H1 (cell line): Measurements from ENCODE around the gene EHBP1. TPM values are rescaled to one million over a fixed set of nuclear protein-coding genes. Genes with fewer than 3 reads are reported as not detected.

Experiments used
- CTCF ChIA-PET: fragments of 300-600 bp; sonication (Branson Sonifier 250); formaldehyde crosslinking; loops from one replicate; lab custom pipeline; 2021; ENCODE audit not compliant: partially characterized antibody; lab: Charles Lee
- POLR2A ChIA-PET: fragments of 300-600 bp; sonication (Branson Sonifier 250); formaldehyde crosslinking; loops from one replicate; lab custom pipeline; 2021; ENCODE audit warnings: inconsistent platforms; ENCODE audit not compliant: partially characterized antibody; lab: Charles Lee
- DNase-seq, 2 experiments: peaks; one replicate each; pipeline versions ENCODE4 v3.0.0 to v3.0.0-alpha.2; 2010 to 2022; ENCODE audit warnings: low spot score in 2 of 2, low read depth in 1 of 2, mixed read lengths in 1 of 2
- FAIRE-seq: peaks from 2 replicates; lab custom pipeline; 2011; peaks lifted over from hg19 to GRCh38; lab: Jason Lieb, UNC
- H2AFZ ChIP-seq: 2 replicates; pipeline ENCODE4 v1.8.1; 2012; ENCODE audit warnings: low read length, inconsistent platforms
- H2AK5ac ChIP-seq: 2 replicates; pipeline ENCODE4 v1.6.1; 2013; ENCODE audit warnings: low read depth, low read length
- H2BK120ac ChIP-seq: replicated peaks from 2 replicates; pipeline ENCODE3; 2013; ENCODE audit warnings: low read depth, low read length, inconsistent platforms
- H2BK12ac ChIP-seq: 2 replicates; pipeline ENCODE4 v1.6.1; 2013; ENCODE audit warnings: low read depth, low read length
- H2BK15ac ChIP-seq: 2 replicates; pipeline ENCODE4 v1.6.1; 2013; ENCODE audit warnings: low read length
- H2BK20ac ChIP-seq: 2 replicates; pipeline ENCODE4 v1.6.1; 2013; ENCODE audit warnings: low read length
- H2BK5ac ChIP-seq: 2 replicates; pipeline ENCODE4 v1.6.1; 2013; ENCODE audit warnings: low read depth, low read length
- H3K14ac ChIP-seq: 2 replicates; pipeline ENCODE4 v1.6.1; 2013; ENCODE audit warnings: inconsistent platforms; ENCODE audit not compliant: insufficient read length
- H3K18ac ChIP-seq: 2 replicates; pipeline ENCODE4 v1.6.1; 2013; ENCODE audit warnings: low read length; ENCODE audit errors: extremely low read depth
- H3K23ac ChIP-seq: 2 replicates; pipeline ENCODE4 v1.6.1; 2013; ENCODE audit warnings: inconsistent platforms; ENCODE audit not compliant: insufficient read length
- H3K23me2 ChIP-seq: 2 replicates; pipeline ENCODE4 v1.6.1; 2013; ENCODE audit warnings: low read depth, low read length
- H3K27ac ChIP-seq: 2 replicates; pipeline ENCODE4 v1.6.1; 2011; ENCODE audit warnings: low read depth, low read length, inconsistent platforms
- H3K27me3 ChIP-seq, 4 experiments: replicated peaks in 1 of 4; 1 replicate in 1 of 4; 2 replicates in 3 of 4; pipeline versions ENCODE4 v1.6.1 to v1.8.1; 2011 to 2013; ENCODE audit warnings: low read length in 3 of 4, mild to moderate bottlenecking in 3 of 4, inconsistent platforms in 2 of 4, mixed read lengths in 2 of 4, moderate library complexity in 1 of 4; ENCODE audit not compliant: control insufficient read depth in 3 of 4, insufficient read depth in 3 of 4; ENCODE audit errors: extremely low read depth in 1 of 4
- H3K36me3 ChIP-seq, 4 experiments: 2 replicates each; pipeline versions ENCODE4 v1.6.1 to v1.8.1; 2011 to 2013; ENCODE audit warnings: mild to moderate bottlenecking in 4 of 4, low read length in 3 of 4, moderate library complexity in 2 of 4, control low read depth in 1 of 4, inconsistent platforms in 1 of 4; ENCODE audit not compliant: insufficient read depth in 4 of 4, control insufficient read depth in 2 of 4
- H3K4ac ChIP-seq: replicated peaks from 2 replicates; pipeline ENCODE3; 2013; ENCODE audit warnings: low read length, low read depth, mixed read lengths, inconsistent platforms; ENCODE audit not compliant: insufficient read length
- H3K4me1 ChIP-seq, 4 experiments: replicated peaks in 1 of 4; 1 replicate in 1 of 4; 2 replicates in 3 of 4; pipeline versions ENCODE4 v1.6.1 to v1.8.1; 2011 to 2013; ENCODE audit warnings: low read length in 3 of 4, inconsistent platforms in 2 of 4, mixed read lengths in 1 of 4; ENCODE audit not compliant: insufficient read depth in 4 of 4, control insufficient read depth in 3 of 4
- H3K4me2 ChIP-seq, 2 experiments: 2 replicates each; pipeline versions ENCODE4 v1.6.1 to v1.8.1; 2011 to 2013; ENCODE audit warnings: low read depth in 2 of 2, low read length in 2 of 2, control low read depth in 1 of 2, inconsistent platforms in 1 of 2, mild to moderate bottlenecking in 1 of 2; ENCODE audit not compliant: insufficient read depth in 1 of 2
- H3K4me3 ChIP-seq, 4 experiments: fragments of 200-600, 300-600 bp in 1 of 4; sonication (generic), shearing (Covaris generic), sonication (Bioruptor Twin) in 1 of 4; 2 replicates each; pipeline versions ENCODE4 v1.5.1 to v1.8.1; 2011 to 2016; ENCODE audit warnings: low read length in 4 of 4, low read depth in 3 of 4, control low read depth in 2 of 4, inconsistent platforms in 2 of 4, mild to moderate bottlenecking in 2 of 4, mixed read lengths in 1 of 4, moderate library complexity in 1 of 4; ENCODE audit not compliant: insufficient read depth in 2 of 4; ENCODE audit errors: extremely low read depth in 1 of 4
- H3K56ac ChIP-seq: replicated peaks from 2 replicates; pipeline ENCODE3; 2013; ENCODE audit warnings: low read depth, mild to moderate bottlenecking, mixed read lengths, low read length, inconsistent platforms; ENCODE audit not compliant: insufficient read length
- H3K79me1 ChIP-seq: 2 replicates; pipeline ENCODE4 v1.6.1; 2013; ENCODE audit warnings: low read depth, low read length, control low read depth
- H3K79me2 ChIP-seq, 2 experiments: 2 replicates each; pipeline versions ENCODE4 v1.6.1 to v1.8.1; 2012 to 2013; ENCODE audit warnings: low read length in 2 of 2, mild to moderate bottlenecking in 2 of 2, inconsistent platforms in 1 of 2; ENCODE audit not compliant: insufficient read depth in 2 of 2, control insufficient read depth in 1 of 2
- H3K9ac ChIP-seq, 4 experiments: replicated peaks in 1 of 4; 1 replicate in 1 of 4; 2 replicates in 3 of 4; pipeline versions ENCODE4 v1.6.1 to v1.8.1; 2011 to 2013; ENCODE audit warnings: low read depth in 3 of 4, low read length in 3 of 4, control low read depth in 2 of 4, mild to moderate bottlenecking in 2 of 4, moderate library complexity in 2 of 4, inconsistent platforms in 1 of 4; ENCODE audit errors: extremely low read depth in 1 of 4
- H3K9me3 ChIP-seq, 2 experiments: 2 replicates each; pipeline versions ENCODE4 v1.6.1 to v1.8.1; 2012 to 2013; ENCODE audit warnings: mild to moderate bottlenecking in 2 of 2, moderate library complexity in 2 of 2, control low read depth in 1 of 2, inconsistent platforms in 1 of 2, low read depth in 1 of 2, low read length in 1 of 2, mixed read lengths in 1 of 2; ENCODE audit not compliant: insufficient read depth in 2 of 2
- H4K20me1 ChIP-seq, 2 experiments: replicated peaks in 1 of 2; 2 replicates each; pipeline versions ENCODE3 to v1.8.1; 2011 to 2013; ENCODE audit warnings: inconsistent platforms in 2 of 2, low read length in 2 of 2, mild to moderate bottlenecking in 1 of 2; ENCODE audit not compliant: insufficient read depth in 2 of 2, control insufficient read depth in 1 of 2
- H4K5ac ChIP-seq: 2 replicates; pipeline ENCODE4 v1.6.1; 2013; ENCODE audit warnings: low read length, low read depth, mixed read lengths, inconsistent platforms; ENCODE audit not compliant: insufficient read length
- H4K8ac ChIP-seq: 2 replicates; pipeline ENCODE4 v1.8.0; 2013; ENCODE audit warnings: mild to moderate bottlenecking, moderate library complexity, low read length, inconsistent platforms; ENCODE audit not compliant: insufficient read depth; ENCODE audit errors: extremely low read depth
- H4K91ac ChIP-seq: replicated peaks from 2 replicates; pipeline ENCODE3; 2013; ENCODE audit warnings: low read length, mixed read lengths, inconsistent platforms; ENCODE audit not compliant: insufficient read length
- BCL11A ChIP-seq, 2 experiments: IDR thresholded peaks; one replicate each; pipeline ENCODE4 v1.6.1; 2011; ENCODE audit warnings: low read depth in 2 of 2, low read length in 2 of 2, mild to moderate bottlenecking in 2 of 2
- CHD1 ChIP-seq: IDR thresholded peaks from 2 replicates; pipeline ENCODE4 v1.6.1; 2012; ENCODE audit warnings: low read depth, low read length, improper control_type of control experiment
- CTBP2 ChIP-seq: IDR thresholded peaks from 2 replicates; pipeline ENCODE4 v1.7.0; 2011; ENCODE audit warnings: borderline replicate concordance, mild to moderate bottlenecking, moderate library complexity, mixed read lengths, low read length; ENCODE audit not compliant: insufficient read depth, insufficient read length
- CTCF ChIP-seq, 3 experiments: IDR thresholded peaks; 1 replicate in 2 of 3; 2 replicates in 1 of 3; pipeline versions ENCODE4 v1.5.1 to v1.6.1; 2011; ENCODE audit warnings: low read length in 3 of 3, mild to moderate bottlenecking in 3 of 3, inconsistent platforms in 2 of 3, low read depth in 1 of 3, moderate library complexity in 1 of 3; ENCODE audit not compliant: insufficient read depth in 1 of 3; ENCODE audit errors: control extremely low read depth in 1 of 3
- FOSL1 ChIP-seq: IDR thresholded peaks from 2 replicates; pipeline ENCODE4 v1.6.1; 2011; ENCODE audit warnings: mild to moderate bottlenecking, low read depth, low read length, moderate library complexity; ENCODE audit not compliant: insufficient read depth
- GABPA ChIP-seq: IDR thresholded peaks from 2 replicates; pipeline ENCODE4 v1.6.1; 2011; ENCODE audit warnings: mild to moderate bottlenecking, low read length, moderate library complexity, borderline replicate concordance; ENCODE audit not compliant: insufficient read depth
- SIX5 ChIP-seq: IDR thresholded peaks from 2 replicates; pipeline ENCODE4 v1.6.1; 2011; ENCODE audit warnings: mild to moderate bottlenecking, low read depth, low read length
- SP1 ChIP-seq: IDR thresholded peaks from 2 replicates; pipeline ENCODE4 v1.6.1; 2011; ENCODE audit warnings: low read depth, low read length
- SRF ChIP-seq: IDR thresholded peaks from 2 replicates; pipeline ENCODE4 v1.6.1; 2011; ENCODE audit warnings: mild to moderate bottlenecking, low read depth, low read length, moderate library complexity
- TAF1 ChIP-seq: IDR thresholded peaks from 2 replicates; pipeline ENCODE4 v1.6.1; 2011; ENCODE audit warnings: mild to moderate bottlenecking, low read depth, low read length
- TAF7 ChIP-seq: optimal IDR thresholded peaks from 2 replicates; pipeline ENCODE3; 2011; ENCODE audit warnings: low read depth, mild to moderate bottlenecking, inconsistent platforms, low read length, moderate library complexity, borderline replicate concordance
- TBP ChIP-seq: IDR thresholded peaks from 2 replicates; pipeline ENCODE4 v1.6.1; 2011; ENCODE audit warnings: low read depth, low read length, improper control_type of control experiment
- TEAD4 ChIP-seq: IDR thresholded peaks from 2 replicates; pipeline ENCODE4 v1.6.1; 2012; ENCODE audit warnings: low read depth, low read length, inconsistent platforms, mixed read lengths
- WGBS, 2 experiments: shearing (Covaris generic) in 1 of 2; methylation state at CpG; one replicate each; pipeline versions ENCODE4 v1.1.6 to v1.1.7; 2013 to 2015; ENCODE audit warnings: low lambda C conversion rate in 2 of 2, mixed read lengths in 2 of 2, inconsistent platforms in 1 of 2, low coverage in 1 of 2, missing lambda C conversion rate in 1 of 2; ENCODE audit not compliant: insufficient replicate concordance in 2 of 2, insufficient coverage in 1 of 2, insufficient read length in 1 of 2; ENCODE audit errors: extremely low coverage in 1 of 2, missing lambda C conversion rate in 1 of 2; 5-methylcytosine and 5-hydroxymethylcytosine counted together
- polyA plus RNA-seq, 7 experiments: library from polyadenylated mRNA; depleted of rRNA in 3 of 7; stranded (reverse) in 5 of 7; unstranded in 2 of 7; fragments of >200 nt in 5 of 7; fragments of 200-250 nt in 2 of 7; gene quantifications; 1 replicate in 5 of 7; 2 replicates in 1 of 7; 4 replicates in 1 of 7; pipeline versions ENCODE4 v1.2.1 to v1.2.3, GENCODE V29; 2011 to 2013; ENCODE audit warnings: missing spikeins in 2 of 7, mixed read lengths in 2 of 7
- total RNA-seq: library from RNA; stranded (reverse); fragmentation: NEBNext Ultra II Directional; extraction: Animal tissue kit (Norgen Biotek cat#: 25700); gene quantifications from 2 replicates; pipeline ENCODE4 v1.2.1, GENCODE V29; 2021

EHBP1 gene
- total and polyA plus RNA-seq, 2 of the 8 experiments (the other 6 are each of a cell fraction or from before 2014, with no cell fraction given), result 12.0 to 64.1 TPM

- no peak overlapping the region for H3K56ac ChIP-seq
- no peak for FAIRE-seq
- TF ChIP-seq GABPA, result no peak
- TF ChIP-seq CHD1, result no peak
- no peak for TF ChIP-seq FOSL1
- no peak for TF ChIP-seq BCL11A (IDR thresholded peaks at IDR 0.05; ENCODE audit: low read depth in 2 of 2, low read length in 2 of 2)
- no peak for TF ChIP-seq CTCF (IDR thresholded peaks at IDR 0.05; ENCODE audit: control extremely low read depth in 1 of 3, insufficient read depth in 1 of 3, low read depth in 1 of 3, low read length in 3 of 3)
- no peak for TF ChIP-seq SRF
- no peak for TF ChIP-seq TAF7
- TF ChIP-seq CTBP2, result no peak
- no peak for TF ChIP-seq TEAD4
- TF ChIP-seq TBP, result no peak
- TF ChIP-seq SIX5, result no peak
- TF ChIP-seq SP1, result no peak
- no peak for TF ChIP-seq TAF1
Observed at GRCh38 chr2:62808554-62808953, 103.0 kb downstream of the EHBP1 start.

More at GRCh38 chr2:62808554-62808953, 103.0 kb downstream of the EHBP1 start:
- Histone ChIP-seq H2BK15ac (no peak overlapping the region), H4K5ac (no peak overlapping the region), H2AFZ (no peak overlapping the region), H2BK12ac (no peak overlapping the region), H2BK20ac (no peak overlapping the region), H4K91ac (no peak overlapping the region), H2AK5ac (no peak overlapping the region), H3K27me3 (no peaks in the 10 kb centered on the region), H3K4me1 (no peaks in the 10 kb centered on the region), H3K79me2 (0 out of 4 replicates have a peak, but pooled peaks cover 0 to 3% of the 10 kb centered on the region in 2 experiments), H2BK5ac (no peak overlapping the region), H4K20me1 (no peaks in the 10 kb centered on the region), H3K9ac (no peak overlapping the region), H3K9me3 (no peaks in the 10 kb centered on the region), H3K23me2 (no peaks in the 10 kb centered on the region), H3K18ac (no peak overlapping the region), H3K36me3 (no peaks in the 10 kb centered on the region), H3K4ac (no peak overlapping the region), H3K4me2 (no peak overlapping the region), H3K79me1 (no peaks in the 10 kb centered on the region; the same call in 1 of the 2 replicates), H3K23ac (no peak overlapping the region), H3K14ac (no peak overlapping the region), H3K4me3 (no peak overlapping the region), H3K27ac (no peak overlapping the region), H4K8ac (no peak overlapping the region), H2BK120ac (no peak overlapping the region)
- DNase-seq, result no peak
- ChIA-PET POLR2A (no interaction called here), CTCF (no interaction called here)
- 100% methylated on average over 2 of the region's 2 CpGs; no CpG with 5 or more reads in 1 of the 2 experiments for WGBS, 2 experiments
